ENCODE results near the gene TESK2. TPM values are rescaled to one million over a fixed set of nuclear protein-coding genes. Genes with fewer than 3 reads are reported as not detected.

TESK2 gene
- polyA plus RNA-seq, 3 donors, result 3.9 to 13.1 (median 4.1) TPM

- DNase-seq, result no peak
- Mint-ChIP-seq H3K27ac (no peak overlapping the region), H3K27me3 (ENCODE audit: low read depth in 3 of 3) (no peaks in the 10 kb centered on the region), H3K36me3 (peaks cover 0 to 7% of the 10 kb centered on the region in 2 donors), H3K9me3 (no peaks in the 10 kb centered on the region), H3K4me1 (no peaks in the 10 kb centered on the region), H3K4me3 (no peak overlapping the region)
- TF ChIP-seq CTCF (IDR thresholded peaks at IDR 0.05), result no peak
- no peak overlapping the region for H2AFZ ChIP-seq (ENCODE audit: insufficient read depth, low read depth, low read length, poor library complexity, severe bottlenecking)
- intact Hi-C loops (cut with micrococcal nuclease), result no loop called here
- no peaks in the 10 kb centered on the region for H3K79me2 ChIP-seq (ENCODE audit: insufficient read depth, low read length)
- H3K27me3 ChIP-seq (ENCODE audit: control insufficient read depth in 2 of 2, insufficient read depth in 2 of 2, low read length in 2 of 2), result no peaks in the 10 kb centered on the region
- no peak overlapping the region for H3K9ac ChIP-seq (ENCODE audit: insufficient read depth, low read length, poor library complexity, severe bottlenecking)
- H3K4me1 ChIP-seq (ENCODE audit: control insufficient read depth in 1 of 2, insufficient read depth in 2 of 2, low read length in 2 of 2), result no peaks in the 10 kb centered on the region
- no peak overlapping the region for H3K27ac ChIP-seq (ENCODE audit: low read depth in 1 of 2, low read length in 2 of 2)
- H3K4me2 ChIP-seq (replicated peaks; ENCODE audit: extremely low read depth, low read length, poor library complexity, severe bottlenecking), result no peak overlapping the region
- no CpG with 5 or more reads among the region's 1 CpG for WGBS (ENCODE audit: insufficient coverage)
- H3K9me3 ChIP-seq (replicated peaks in 1 of 2; ENCODE audit: control insufficient read depth in 1 of 2, insufficient read depth in 1 of 2, low read length in 2 of 2), result no peaks in the 10 kb centered on the region
- peaks cover 0 to 7% of the 10 kb centered on the region in 2 donors for H3K36me3 ChIP-seq (replicated peaks in 1 of 2; ENCODE audit: control insufficient read depth in 1 of 2, insufficient read depth in 2 of 2, low read length in 2 of 2)
- H4K20me1 ChIP-seq (ENCODE audit: insufficient read depth, low read length), result no peaks in the 10 kb centered on the region
- no peak overlapping the region for H3K4me3 ChIP-seq (replicated peaks in 1 of 3; ENCODE audit: low read depth in 2 of 3, low read length in 3 of 3)
Measured at GRCh38 chr1:45380730-45381129, 110.2 kb downstream of the TESK2 start.

GRCh38 chr1:45380125-45380524, 110.8 kb downstream of the TESK2 start:
- Mint-ChIP-seq H3K4me3 (no peak overlapping the region), H3K27ac (no peak overlapping the region), H3K9me3 (no peaks in the 10 kb centered on the region), H3K27me3 (ENCODE audit: low read depth in 3 of 3) (no peaks in the 10 kb centered on the region), H3K36me3 (peaks cover 0 to 7% of the 10 kb centered on the region in 2 donors), H3K4me1 (no peaks in the 10 kb centered on the region)
- Histone ChIP-seq H4K20me1 (ENCODE audit: insufficient read depth, low read length) (no peaks in the 10 kb centered on the region), H3K79me2 (ENCODE audit: insufficient read depth, low read length) (no peaks in the 10 kb centered on the region), H3K4me1 (ENCODE audit: control insufficient read depth in 1 of 2, insufficient read depth in 2 of 2, low read length in 2 of 2) (no peaks in the 10 kb centered on the region), H3K4me2 (replicated peaks; ENCODE audit: extremely low read depth, low read length, poor library complexity, severe bottlenecking) (no peak overlapping the region), H3K9ac (ENCODE audit: insufficient read depth, low read length, poor library complexity, severe bottlenecking) (no peak overlapping the region), H3K36me3 (replicated peaks in 1 of 2; ENCODE audit: control insufficient read depth in 1 of 2, insufficient read depth in 2 of 2, low read length in 2 of 2) (peaks cover 0 to 5% of the 10 kb centered on the region in 2 donors), H3K27me3 (ENCODE audit: control insufficient read depth in 2 of 2, insufficient read depth in 2 of 2, low read length in 2 of 2) (no peaks in the 10 kb centered on the region), H2AFZ (ENCODE audit: insufficient read depth, low read depth, low read length, poor library complexity, severe bottlenecking) (no peak overlapping the region), H3K27ac (ENCODE audit: low read depth in 1 of 2, low read length in 2 of 2) (no peak overlapping the region), H3K9me3 (replicated peaks in 1 of 2; ENCODE audit: control insufficient read depth in 1 of 2, insufficient read depth in 1 of 2, low read length in 2 of 2) (no peaks in the 10 kb centered on the region), H3K4me3 (replicated peaks in 1 of 3; ENCODE audit: low read depth in 2 of 3, low read length in 3 of 3) (no peak overlapping the region)
- WGBS (ENCODE audit: insufficient coverage), result 100% methylated on average over 2 of the region's 4 CpGs
- intact Hi-C loops (cut with micrococcal nuclease), result no loop called here
- no peak for TF ChIP-seq CTCF (IDR thresholded peaks at IDR 0.05)
- no peak for DNase-seq

Data from CD14-positive monocyte (primary cell).